ENCODE measurements around the gene PPP4R2.
A peak's percentile ranks its signal among the peaks of the same experiment; 100 is the strongest.

PPP4R2 gene

DNA sequence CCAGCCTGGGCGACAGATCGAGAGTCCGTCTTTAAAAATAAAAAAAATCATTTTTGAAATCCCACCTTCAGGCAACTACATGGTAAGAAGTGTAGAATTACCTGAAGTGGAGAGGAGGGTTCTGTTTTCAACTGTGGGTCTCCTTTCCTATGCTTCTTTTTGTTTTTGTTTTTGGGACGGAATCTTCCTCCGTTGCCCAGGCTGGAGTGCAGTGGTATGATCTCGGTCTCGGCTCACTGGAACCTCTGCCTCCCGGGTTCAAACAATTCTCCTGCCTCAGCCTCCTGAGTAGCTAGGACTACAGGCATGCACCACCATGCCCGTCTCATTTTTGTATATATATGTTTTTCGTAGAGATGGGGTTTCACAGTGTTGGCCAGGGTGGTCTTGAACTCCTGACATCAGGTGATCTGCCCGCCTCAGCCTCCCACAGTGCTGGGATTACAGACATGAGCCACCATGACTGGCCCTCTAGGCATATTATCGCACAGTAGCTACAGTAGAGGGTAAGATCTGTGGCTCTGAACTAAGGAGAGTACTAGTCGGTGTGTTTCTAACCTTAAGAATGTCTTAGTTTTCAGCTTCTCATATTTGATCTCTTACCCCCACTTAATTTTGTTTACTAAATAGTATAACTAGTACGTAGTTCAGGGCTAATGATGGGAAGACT, 73.3 kb downstream of the PPP4R2 start:
- no peak for DNase-seq (ENCODE audit: low spot score)

DNA sequence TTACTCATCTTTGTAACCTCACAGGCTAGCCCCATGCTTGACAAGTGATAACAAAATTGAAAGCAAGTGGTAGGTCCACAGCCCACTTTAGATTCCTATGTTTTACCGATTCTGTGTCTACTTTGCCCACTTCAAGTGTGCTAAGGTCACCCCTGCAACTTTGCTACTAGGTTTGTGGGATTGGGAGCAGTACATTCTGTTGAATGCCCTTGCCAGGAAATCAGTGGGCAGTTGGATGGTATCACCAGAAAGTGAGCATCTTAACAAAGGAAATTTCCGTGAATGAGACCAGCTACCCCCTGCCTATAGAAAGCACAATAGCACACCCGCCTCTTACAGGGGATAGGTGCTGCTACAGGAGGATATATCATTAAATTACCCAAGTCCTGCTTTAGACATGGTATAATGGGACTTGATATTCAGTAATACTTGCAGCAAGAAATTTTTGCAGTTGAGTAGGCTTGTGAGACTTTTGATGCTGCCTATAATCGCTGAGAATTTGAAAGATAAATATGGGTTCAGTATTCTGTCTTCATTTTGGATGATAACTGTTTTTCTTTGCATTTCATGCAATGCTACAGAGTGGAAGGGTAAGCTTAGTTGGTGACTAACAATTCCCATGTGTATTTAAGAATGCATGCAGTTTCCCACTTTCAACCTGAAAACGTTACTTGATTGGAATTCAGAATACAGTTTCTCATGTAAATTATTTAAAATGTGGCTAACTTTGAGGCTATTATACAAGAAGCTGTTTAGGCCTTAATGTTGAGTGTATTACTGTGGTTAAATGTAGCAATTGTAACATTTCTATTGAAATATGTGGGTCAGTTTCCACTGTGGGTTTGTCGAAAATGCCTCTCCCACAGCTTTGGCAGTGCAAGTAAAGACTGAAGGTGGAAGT, 74.3 kb downstream of the PPP4R2 start:
- DNase-seq (ENCODE audit: low spot score), result no peak

DNA sequence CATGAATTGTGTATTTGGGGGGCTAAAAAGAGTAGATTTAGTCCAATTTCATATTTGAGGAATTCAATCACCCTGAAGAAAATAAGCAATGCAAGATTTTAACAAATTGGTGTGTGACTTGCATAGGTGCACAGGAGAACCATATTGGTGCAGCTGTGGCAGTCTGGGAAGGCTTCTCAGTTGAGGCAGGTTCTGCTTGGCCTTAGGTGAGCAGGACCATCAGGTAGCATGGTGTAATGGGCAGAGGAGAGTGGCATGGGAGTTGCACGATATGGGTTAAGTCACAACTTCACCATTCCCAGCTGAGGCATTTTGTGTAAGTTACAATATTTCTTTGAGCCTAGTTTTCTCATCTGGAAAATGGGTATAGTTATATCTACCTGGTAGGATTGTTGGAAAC, 75.3 kb downstream of the PPP4R2 start:
- DNase-seq (ENCODE audit: low spot score), result no peak

DNA sequence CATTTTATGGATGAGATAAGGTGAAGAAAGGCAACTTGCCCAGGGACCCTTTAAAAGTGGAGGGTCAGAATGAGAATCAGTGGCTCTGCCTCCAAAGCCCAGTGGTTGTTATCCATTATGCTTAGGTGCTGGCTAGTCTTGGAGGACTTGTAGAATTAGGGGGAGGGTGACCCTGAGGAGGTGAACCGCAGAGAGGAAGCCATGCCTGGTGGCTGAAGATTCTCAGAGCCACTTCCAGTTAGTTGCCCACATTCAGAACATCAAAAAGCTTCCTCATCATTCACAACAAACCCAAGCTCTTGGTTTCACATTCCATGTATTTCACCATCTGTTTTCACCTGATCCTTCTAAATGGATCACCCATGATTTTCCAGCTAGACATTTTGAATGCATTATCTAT, 76.0 kb downstream of the PPP4R2 start:
- no peak for DNase-seq (ENCODE audit: low spot score)

DNA sequence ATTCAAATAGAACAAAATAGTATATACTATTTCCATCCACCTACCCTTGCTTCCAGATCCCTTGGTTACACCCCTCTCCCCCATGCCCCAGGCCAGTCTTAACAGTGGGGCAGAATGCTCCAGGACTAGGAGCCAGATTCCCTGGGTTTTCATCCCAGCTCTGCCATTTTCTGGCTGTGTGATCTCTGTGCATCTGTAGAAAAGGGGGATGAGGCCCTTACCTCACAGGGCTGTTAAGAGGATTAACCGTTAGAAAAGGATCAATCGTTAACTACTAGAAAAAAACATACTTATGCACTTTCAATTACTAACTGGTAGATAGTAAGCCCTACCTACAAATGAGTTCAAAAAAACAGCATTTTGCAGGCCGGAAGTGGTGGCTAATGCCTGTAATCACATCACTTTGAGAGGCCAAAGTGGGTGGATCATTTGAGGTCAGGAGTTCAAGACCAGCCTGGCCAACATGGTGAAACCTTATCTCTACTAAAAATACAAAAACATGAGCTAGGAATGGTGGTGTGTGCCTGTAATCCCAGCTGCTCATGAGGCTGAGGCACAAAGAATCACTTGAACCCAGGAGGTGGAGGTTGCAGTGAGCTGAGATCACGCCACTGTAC, 76.6 kb downstream of the PPP4R2 start:
- DNase-seq (ENCODE audit: low spot score), result no peak

DNA sequence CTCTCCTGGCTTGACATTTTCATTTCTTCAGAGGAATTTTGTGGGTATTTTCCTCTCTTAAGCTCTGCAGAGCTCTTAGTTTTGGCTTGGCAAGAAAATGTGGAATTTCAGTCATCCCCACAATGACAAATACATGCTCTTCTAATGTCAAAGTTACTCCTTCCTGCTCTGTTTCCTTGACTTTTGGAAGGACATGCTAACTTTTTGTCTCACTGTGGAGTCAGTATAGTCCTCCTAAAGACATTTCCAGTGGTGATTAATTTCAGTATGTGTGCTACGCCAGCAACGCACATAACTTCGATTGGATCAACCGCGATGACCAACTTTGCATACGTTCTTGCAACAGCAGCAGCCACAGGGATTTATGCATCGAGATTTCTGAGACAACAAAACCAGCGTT, 78.2 kb downstream of the PPP4R2 start:
- no peak for DNase-seq (ENCODE audit: low spot score)

DNA sequence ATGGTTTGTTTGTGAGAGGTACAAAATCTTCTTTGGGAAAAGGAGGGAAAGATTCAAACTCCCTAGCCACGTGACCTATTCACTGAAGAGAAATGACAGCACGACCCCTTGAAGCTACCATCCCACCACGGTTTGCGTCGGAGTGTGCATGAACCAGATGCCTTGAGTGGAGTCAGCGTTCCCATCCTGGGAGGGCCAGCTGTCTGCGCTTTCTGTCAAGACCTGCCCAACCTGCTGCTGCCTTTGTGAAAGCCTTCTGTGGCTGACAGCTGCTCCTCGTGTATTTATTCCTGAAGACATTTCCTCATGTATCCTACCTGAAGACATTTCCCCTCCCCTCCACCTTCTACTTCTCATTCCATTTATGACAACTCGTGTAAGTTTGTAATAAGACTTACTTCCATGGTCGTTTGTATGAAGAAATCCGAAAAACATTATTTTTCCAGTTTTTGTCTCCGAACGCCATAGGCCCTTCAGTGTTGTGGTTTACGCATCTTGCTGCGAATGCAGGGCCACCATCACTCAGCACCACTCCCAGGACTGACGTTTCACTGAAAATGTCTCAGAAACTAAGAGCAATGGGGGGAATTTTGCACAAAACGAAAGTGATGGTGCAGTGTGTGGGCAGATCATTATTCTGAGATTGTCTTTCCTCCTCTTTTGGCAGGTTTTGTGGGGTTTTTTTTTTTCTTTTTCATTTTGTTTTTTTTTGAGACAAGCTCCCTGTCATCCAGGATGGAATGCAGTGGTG, 83.8 kb downstream of the PPP4R2 start:
- DNase-seq (ENCODE audit: low spot score), result no peak

DNA sequence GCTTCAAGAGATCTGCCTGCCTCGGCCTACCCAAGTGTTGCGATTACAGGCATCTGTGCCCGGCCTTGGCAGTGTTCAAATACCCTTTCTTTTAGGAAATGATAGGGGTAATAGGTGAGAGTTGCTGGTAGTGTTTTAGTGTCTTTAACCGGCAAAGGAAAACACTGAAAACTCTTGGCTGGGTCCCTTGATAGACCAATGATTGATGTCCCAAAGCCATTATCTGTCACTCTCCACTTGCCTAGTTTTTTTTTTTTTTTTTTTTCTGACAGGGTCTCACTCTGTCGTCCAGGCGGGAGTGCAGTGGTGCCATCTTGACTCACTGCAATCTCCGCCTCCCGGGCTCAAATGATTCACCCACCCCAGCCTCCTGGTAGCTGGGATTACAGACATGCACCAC, 84.5 kb downstream of the PPP4R2 start:
- no peak for DNase-seq (ENCODE audit: low spot score)

DNA sequence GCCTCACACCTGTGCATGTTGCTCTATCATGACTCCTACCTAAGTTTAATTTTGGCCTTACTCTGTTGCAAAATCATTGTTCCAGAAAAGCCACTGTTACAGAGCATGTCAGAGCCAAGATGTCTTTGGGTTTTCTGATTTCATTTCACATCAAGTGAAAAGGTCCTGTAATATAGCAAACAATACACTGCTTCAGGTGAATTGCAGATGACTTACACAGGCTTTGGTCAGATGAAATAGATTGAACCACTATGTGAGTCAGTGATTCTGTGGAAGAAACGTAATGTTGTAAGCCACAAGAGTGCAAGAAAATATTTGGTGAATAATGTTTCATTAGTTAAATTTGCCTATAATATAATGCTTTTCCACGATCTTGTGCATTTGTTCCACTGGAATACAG, 87.6 kb downstream of the PPP4R2 start:
- no peak for DNase-seq (ENCODE audit: low spot score)

DNA sequence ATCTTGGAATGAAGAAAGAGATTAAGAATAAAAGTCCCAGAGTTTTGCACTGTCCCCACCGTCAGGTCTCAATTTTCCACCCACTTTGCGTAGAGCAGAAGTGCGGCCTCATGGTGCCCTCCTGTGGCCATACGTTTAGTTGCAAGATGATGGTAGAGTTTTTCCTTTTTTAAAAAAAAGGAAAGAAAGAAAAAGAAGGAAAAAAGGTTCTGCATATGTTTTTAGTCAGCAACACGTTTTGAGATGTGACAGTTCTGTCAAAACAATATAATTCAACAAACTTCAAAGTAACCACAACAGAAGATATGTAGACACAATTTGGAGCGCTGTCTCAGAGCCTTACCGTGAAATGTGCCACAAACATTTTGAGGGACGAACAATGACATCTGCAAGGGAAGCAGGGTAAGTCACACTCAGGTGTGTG, 89.5 kb downstream of the PPP4R2 start:
- peak; percentile 46 for DNase-seq (ENCODE audit: low spot score)

DNA sequence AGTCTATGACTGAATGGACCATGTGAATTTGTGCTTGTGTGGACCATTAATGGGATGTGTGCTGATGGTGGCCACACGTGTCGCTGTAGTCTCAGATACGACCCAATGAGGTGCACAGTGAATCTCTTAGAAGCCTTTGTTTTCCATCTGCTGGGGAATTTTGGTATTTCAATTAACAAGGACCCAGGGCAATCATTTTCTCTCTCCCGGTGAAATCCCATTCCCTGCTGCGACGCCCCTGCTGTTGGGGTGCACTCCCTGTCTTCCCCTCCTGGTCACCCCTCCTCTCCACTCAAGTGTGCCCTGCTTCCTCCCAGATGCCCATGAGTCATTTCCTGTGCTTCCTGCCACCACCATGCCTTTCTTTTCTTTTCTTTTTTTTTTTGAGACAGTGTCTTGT, 97.5 kb downstream of the PPP4R2 start:
- peak; percentile 14 for DNase-seq (ENCODE audit: low spot score)

DNA sequence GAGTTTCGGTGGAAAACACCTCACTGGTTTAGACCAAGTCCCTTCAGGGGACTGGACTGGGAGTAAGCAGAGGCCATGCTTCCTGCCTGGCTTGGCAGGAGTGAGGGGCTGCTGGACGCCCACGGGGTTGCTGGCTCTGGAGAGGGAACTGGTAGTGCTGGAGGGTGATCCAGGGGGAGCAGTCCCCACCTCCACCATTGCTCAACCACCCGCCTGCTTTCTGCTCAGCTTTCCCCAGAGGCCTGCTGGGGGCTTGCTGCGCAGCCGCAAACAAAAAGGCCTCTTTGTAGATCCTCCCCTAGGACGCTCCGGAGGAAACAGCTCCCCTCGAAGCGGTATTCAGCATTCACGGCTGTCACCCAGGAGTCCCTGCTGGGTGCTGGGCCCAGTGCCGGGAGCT, 98.3 kb downstream of the PPP4R2 start:
- no peak for DNase-seq (ENCODE audit: low spot score)

DNA sequence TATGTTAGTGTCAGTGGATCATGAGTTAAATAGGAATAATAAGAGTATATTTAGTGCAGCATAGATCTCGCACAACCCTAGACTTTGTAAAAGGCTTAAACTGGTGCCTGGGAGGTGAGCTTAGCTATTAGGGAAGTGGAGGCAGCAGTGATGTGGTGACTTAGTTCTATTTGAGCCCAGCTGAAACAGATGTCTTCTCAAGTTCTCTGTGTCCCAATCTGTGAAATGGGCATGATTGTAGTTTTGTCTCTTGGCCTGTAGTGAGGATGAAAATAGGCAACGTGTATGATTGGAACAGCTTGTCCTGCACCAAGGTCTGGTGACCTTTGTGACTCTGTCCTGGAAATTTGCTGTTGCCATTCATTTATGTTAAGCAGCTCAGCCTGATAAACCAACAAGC, 99.6 kb downstream of the PPP4R2 start:
- no peak for DNase-seq (ENCODE audit: low spot score)

DNA sequence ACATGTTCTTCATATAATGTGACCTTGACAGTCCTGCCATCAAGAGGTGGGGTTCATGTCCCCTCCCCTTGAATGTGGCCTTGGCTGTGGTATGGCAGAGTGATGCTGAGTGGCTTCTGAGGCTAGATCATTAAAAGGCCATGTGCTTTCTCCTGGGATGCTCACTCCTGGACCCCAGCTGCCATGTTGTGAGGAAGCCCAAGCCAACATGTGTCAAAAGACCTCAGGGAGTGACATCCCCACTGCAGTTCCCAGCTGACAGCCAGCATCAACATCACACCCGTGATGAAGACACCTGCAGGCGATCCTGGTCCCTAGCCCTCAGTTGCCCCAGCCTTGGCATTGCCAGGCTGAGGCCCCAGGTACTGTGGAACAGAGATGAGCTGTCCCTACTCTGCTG, 101.4 kb downstream of the PPP4R2 start:
- DNase-seq (ENCODE audit: low spot score), result no peak

DNA sequence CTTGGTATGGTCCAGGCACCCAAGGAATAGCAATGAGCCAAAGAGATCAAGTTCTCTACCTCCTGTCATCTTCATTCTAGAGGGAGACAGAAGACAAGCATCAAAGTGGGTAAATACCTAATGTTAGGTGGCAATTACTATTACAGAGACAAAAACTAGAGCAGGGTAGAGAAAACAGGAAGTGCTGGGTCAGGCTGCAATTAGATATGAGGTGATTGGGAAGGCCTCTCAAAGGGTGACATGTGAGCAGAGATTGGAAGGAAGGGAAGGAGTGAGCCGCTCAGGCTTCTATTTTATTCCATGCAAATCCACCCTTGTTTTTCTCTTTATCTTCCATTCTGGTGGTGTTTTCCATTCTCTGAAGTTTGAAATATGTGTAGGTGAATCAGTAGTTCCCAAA, 102.3 kb downstream of the PPP4R2 start:
- DNase-seq (ENCODE audit: low spot score), result no peak

DNA sequence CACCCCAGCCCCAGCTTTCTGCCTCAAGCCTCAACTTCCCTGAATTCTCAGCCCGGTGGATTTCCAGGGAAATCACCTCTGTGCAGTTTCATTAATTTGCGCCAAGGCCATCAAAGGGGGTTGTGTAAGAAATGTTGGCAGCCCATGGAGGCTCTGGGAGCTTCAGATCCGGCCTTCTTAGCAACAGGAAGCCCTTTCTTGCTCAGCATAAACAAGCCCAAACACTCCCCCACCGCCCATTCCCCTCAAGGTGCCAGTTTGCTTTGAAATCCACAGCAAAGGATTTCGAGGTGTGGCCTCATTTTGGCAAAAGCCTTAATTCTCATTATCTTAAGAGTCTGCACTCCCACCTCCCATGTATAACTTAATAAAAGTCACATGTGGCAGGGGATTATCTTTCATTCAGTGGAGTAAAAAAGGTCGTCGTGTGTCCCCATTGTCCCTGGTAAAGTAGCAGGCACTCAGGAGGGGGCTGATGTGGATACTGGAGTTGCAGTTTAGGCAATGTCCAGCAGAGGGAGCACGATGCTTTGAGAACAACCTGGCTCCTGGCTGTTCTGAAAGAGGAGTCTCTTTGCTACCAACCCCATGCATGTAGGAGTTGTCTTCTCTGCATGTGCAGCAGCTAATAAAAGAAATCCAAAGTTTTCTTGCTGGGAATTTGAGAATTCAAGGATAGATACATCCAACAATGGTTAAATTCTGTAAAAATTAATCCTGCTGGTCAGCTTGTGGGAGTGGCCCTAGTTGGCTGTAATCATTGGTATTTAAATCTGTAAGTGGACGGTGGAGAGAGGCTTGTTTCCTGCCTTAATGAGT, 104.3 kb downstream of the PPP4R2 start:
- DNase-seq (ENCODE audit: low spot score), result peak; percentile 65

DNA sequence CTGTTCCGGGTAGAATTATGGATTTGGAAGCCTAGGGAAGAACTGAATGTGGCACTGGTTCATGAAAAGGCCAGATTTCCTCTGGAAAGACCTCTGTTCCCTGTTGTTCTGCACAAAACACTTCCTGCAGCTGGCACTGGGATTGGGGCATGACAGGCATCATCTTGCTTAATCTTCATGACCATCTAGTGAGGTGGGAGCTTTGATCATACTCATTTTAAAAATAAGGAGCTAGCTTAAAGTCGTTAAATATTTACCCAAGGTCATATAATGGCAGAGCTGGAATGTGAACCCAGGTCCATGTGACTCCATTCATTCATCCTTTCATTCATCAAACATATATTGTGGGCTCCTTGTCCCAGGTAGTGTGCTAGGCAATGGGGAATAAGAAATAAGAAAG, 105.3 kb downstream of the PPP4R2 start:
- DNase-seq (ENCODE audit: low spot score), result no peak

DNA sequence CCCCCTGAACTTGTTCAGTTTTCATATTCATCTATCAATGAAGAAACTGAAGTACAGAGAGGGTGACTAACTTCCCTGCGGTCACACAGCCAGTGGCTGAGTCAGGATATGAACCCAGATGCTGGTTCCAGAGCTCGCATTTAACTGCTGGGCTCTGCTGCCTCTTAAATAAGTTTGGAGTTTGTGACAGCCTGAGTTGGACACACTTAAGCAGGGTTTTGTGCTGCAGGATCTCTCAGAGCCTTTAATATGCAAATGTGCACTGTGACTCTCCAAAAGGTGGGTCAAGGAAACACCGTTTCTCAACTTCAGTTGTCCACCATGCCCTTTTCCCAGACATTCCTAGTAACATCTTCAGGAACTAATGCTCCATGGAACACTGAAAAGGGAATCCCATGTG, 110.6 kb downstream of the PPP4R2 start:
- no peak for DNase-seq (ENCODE audit: low spot score)

DNA sequence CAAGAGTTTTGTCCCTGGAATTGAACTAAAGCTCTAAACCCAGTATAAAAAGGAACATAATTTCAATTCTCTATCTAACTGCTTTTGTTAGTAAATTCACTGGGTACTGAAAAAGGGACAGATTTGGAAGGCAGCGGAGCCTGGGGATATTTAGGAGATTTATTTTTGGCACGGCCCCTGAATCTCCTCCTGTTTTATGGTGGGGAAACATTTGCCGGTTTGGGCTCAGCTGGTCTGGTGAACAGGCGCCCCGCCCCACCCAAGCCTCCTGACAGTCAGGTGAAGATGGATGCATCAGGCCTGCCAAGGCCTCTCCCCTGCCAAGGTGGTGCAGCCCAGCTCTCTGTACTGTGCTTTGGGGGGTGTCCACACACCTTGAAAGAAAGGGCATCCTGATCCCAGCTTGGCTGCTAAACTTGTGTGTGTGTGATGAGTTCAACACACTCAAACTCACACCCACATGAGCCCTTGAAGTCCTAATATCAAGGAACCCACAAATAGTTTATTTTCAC, 111.1 kb downstream of the PPP4R2 start:
- DNase-seq (ENCODE audit: low spot score), result no peak

DNA sequence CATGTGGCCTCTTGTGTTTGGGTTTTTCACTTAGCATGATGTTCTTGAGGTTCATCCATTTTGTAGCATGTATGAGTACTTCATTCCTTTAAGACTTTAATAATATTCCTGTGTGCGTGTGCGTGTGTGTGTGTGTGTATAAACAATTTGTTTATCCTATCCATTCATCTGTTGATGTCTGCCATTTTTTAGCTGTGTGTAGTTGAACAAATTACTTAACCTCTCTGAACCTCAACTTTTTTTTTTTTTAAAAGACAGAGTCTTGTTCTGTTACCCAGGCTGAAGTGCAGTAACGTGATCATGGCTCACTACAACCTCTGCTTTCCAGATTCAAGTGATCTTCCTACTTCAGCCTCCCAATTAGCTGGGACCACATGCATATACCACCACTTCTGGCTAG, 112.1 kb downstream of the PPP4R2 start:
- no peak for DNase-seq (ENCODE audit: low spot score)

DNA sequence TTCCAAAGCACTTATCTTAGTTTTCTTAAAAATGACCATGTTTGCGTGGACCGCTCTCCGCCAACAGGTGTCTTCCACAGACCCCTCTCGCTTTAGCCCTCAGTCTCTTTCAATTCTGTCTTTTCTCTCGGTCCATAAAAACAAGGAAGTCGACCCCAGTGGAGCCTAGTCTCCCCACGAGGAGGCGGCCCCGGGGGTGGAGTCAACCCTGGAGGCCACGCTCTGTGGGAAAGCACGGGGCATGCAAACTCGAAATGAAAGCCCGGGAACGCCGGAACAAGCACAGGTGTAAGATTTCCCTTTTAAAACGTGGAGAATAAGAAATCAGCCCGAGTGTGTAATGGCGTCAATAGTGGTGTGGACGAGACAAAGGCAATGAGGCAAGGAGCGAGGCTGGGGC, 113.9 kb downstream of the PPP4R2 start:
- no peak for DNase-seq (ENCODE audit: low spot score)
